Choroid plexus epithelial cell (primary cell): ENCODE data around the gene RAVER1.

Experiments used
- DNase-seq: peaks from one replicate; pipeline ENCODE4 v3.0.0-alpha.2; 2010; ENCODE audit warnings: low read depth
- H3K4me3 ChIP-seq: 2 replicates; pipeline ENCODE4 v1.5.1; 2011; ENCODE audit warnings: low read depth, mild to moderate bottlenecking, control low read depth, low read length, moderate library complexity
- TF ChIP-seq, protein P1 (sequence below): conservative IDR thresholded peaks from 2 replicates; pipeline ENCODE4 v1.5.1; 2011; ENCODE audit warnings: low read depth, mild to moderate bottlenecking, control low read depth, inconsistent platforms, low read length, moderate library complexity

Gene RAVER1

DNA sequence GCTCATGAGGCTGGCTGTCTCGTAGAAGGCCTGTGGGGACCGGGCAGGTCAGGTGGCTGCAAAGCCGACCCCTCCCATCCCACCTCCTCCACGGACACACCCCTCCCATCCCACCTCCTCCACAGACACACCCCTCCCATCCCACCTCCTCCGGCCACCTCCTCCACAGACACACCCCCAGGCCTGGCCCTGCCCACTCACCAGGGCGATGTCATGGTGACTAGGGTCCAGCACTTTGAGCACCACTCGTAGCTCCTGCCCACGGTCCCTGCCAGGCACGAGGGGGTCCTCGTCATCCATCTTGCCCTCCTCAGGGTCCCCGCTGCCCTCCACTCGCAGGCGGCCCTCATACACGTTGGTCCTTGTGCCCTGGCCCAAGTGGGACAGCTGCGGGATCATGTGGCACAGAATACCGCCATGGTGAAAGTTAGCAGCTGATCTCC lies 28.3 kb upstream of the RAVER1 start:
- no peak overlapping the region for H3K4me3 ChIP-seq
- DNase-seq: no peak
- TF ChIP-seq, protein P1, sequence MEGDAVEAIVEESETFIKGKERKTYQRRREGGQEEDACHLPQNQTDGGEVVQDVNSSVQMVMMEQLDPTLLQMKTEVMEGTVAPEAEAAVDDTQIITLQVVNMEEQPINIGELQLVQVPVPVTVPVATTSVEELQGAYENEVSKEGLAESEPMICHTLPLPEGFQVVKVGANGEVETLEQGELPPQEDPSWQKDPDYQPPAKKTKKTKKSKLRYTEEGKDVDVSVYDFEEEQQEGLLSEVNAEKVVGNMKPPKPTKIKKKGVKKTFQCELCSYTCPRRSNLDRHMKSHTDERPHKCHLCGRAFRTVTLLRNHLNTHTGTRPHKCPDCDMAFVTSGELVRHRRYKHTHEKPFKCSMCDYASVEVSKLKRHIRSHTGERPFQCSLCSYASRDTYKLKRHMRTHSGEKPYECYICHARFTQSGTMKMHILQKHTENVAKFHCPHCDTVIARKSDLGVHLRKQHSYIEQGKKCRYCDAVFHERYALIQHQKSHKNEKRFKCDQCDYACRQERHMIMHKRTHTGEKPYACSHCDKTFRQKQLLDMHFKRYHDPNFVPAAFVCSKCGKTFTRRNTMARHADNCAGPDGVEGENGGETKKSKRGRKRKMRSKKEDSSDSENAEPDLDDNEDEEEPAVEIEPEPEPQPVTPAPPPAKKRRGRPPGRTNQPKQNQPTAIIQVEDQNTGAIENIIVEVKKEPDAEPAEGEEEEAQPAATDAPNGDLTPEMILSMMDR: no peak

DNA sequence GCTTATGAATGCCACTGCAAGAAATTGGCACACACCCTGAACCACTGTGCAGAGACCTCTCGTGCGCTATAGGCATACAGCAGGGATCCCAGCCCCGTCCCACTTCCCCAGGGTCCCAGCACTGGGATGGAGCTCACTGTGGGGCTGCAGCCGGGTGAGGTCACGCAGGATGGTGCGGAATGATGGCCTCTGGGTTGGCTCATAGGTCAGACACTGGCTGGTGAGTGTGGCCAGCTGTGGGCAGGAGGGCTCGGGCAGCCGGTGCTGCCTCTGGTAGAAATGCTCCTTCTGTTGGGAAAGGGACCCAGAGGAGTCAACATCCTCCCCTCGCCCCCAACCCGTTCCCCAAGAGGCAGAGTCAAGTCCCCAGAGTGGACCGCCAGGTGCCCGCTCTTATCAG lies 23.1 kb upstream of the RAVER1 start:
- no peak overlapping the region for H3K4me3 ChIP-seq
- TF ChIP-seq, protein P1: no peak
- DNase-seq: no peak

DNA sequence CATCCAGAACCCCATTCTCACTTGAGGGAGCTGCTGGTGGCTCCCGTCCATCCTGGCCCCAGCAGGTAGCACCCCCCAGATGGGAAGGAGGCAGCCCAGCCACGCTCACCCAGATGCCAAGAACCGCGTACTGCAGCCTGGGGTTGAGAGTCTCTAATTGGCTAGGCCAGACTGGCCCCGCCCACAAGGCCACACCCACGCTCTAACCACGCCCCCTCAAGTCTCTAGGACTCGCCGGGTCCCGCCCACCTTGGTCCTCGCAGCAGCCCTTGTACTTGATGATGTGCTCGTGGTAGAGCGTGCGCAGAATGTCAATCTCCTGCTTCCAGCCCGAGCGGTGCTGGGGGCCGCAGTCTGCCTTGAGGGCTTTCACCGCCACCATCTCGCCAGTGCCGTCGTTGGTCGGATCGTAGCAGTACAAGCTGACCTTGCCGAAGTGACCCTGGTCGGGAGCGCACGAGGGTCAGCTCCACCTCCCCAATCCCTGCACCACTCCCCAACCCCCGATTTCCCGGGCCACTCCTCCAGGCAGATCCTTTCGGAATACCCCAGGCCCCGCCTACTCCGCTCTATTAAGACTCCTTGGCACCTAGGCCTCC lies 20.6 kb upstream of the RAVER1 start:
- peak; percentile 50 for DNase-seq
- TF ChIP-seq, protein P1: no peak

DNA sequence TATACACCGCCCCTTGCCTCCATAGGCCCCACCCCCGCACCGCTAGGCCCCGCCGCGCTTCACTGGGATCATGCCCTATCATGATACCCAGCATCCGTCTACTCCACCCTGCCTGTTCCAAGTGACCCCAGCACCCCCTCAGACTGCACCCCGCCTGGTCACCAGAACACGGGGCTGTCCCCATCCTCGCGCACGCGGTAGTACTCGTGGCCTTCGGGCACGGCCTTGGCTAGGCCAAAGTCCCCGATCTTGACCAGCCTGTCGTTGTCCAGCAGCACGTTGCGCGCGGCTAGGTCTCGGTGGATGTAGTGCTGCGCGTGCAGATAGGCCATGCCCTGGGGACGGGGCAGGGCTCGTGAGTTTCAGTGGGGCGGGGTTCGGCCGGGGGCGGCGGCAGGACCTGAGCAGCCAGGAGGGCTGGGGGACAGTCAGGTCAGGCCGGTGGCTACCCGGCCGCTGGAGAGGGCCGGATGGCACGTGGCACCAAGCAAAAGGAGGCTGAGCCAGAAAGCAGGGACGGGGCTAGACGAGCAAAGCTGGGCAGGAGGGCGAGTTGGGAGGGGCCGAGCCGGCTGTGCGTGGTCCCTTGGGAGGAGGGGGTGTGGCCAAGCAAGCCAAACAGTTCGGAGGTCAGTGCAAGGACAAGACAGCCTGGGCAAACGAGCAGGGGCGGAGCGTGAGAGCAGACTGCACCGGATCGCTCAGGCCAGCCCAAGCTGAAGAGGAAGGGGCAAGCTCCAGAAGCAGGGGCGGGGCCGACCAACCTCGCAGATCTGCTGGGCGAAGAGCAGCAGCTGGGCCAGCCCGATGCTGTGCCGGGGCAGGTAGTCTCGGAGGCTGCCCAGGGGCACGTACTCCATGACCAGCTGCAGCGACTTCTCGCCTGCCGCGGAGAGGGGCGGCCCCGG lies 19.7 kb upstream of the RAVER1 start:
- TF ChIP-seq, protein P1: no peak
- DNase-seq: peak; percentile 43
- no peak overlapping the region for H3K4me3 ChIP-seq

More for the DNA sequence above, 20.6 kb upstream of the RAVER1 start:
- no peak overlapping the region for H3K4me3 ChIP-seq

DNA sequence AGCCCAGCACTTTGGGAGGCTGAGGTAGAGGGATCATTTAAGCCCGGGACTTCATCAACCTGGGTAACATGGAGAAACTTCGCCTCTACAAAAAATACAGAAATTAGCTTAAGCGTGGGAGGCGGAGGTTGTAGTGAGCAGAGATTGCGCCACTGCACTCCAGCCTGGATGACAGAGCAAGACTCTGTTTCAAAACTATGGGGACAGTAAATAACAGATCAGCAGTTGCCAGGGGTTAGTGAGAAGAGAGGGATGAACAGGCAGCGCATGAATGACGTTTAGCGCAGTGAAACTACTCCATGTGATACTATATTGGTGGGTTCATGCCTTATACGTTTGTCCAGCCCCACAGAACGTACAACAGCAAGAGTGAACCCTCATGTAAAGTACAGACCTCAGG lies 13.2 kb upstream of the RAVER1 start:
- TF ChIP-seq, protein P1: no peak
- DNase-seq: peak; percentile 15
- no peak overlapping the region for H3K4me3 ChIP-seq

DNA sequence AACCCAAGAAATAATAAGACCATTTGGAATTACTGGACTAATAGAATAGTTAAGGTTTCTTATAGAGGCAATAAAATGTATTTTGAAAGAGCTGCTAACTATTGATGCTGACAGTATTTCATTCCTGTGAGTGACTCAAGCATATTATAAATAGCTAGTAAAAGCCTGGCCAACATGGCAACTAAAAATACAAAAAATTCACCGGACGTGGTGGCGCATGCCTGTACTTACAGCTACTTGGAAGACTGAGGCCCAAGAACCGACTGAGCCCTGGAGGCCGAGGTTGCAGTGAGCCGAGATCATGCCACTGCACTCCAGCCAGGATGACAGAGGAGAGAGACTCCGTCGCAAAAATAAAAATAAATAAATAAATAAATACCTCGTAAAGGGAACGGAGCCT lies 11.5 kb upstream of the RAVER1 start:
- DNase-seq: no peak
- TF ChIP-seq, protein P1: no peak
- no peak overlapping the region for H3K4me3 ChIP-seq

DNA sequence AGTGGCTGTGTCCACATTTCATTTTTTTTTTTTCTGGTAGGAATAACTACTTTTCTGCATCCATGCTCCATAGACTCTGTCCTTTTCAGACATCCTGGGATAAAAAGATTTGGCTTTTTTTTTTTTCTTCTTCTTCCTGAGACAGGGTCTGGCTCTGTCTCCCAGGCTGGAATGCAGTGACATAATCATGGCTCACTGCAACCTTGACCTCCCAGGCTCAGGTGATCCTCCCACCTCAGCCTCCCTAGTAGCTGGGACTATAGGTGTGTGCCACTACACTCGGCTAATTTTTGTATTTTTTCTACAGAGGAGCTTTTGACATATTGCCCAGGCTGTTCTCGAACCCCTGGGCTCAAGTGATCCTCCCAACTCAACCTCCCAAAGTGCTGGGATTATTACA lies 10.2 kb upstream of the RAVER1 start:
- no peak overlapping the region for H3K4me3 ChIP-seq
- TF ChIP-seq, protein P1: no peak
- DNase-seq: no peak
